Activated CD8-positive, alpha-beta memory T cell treated with anti-CD3 and anti-CD28 coated beads, Interleukin-2, amount 50 U/mL, for 24 hours (primary cell): ENCODE data around the gene MRE11.
"Not testable (repeated sequence)": the region's sequence is repeated elsewhere in the genome, so short reads cannot be mapped to it uniquely, and the experiment has no call there.

ENCODE experiments used
- DNase-seq: peaks from one replicate; pipeline ENCODE4 v3.0.0-alpha.2; 2020; ENCODE audit errors: extremely low read depth

Gene MRE11

GRCh38 chr11:94506513-94506912, 12.9 kb upstream of the MRE11 start:
- DNase-seq = not testable (repeated sequence)

GRCh38 chr11:94504689-94505293, 11.1 kb upstream of the MRE11 start:
- DNase-seq = no peak

- DNase-seq = no peak
These were observed 7.9 kb upstream of the MRE11 start for GRCh38 chr11:94501522-94501921.

- no peak for DNase-seq
These were observed 6.5 kb upstream of the MRE11 start for GRCh38 chr11:94500181-94500580.

GRCh38 chr11:94494126-94494680, 559 bp upstream of the MRE11 start:
- DNase-seq = no peak

- DNase-seq = no peak
These were observed 7.6 kb downstream of the MRE11 start for GRCh38 chr11:94486068-94486467.

- DNase-seq = no peak
These were observed 12.3 kb downstream of the MRE11 start for GRCh38 chr11:94481342-94481741.

GRCh38 chr11:94477624-94478023, 16.0 kb downstream of the MRE11 start:
- DNase-seq = no peak

GRCh38 chr11:94472916-94473799, 20.5 kb downstream of the MRE11 start:
- no peak for DNase-seq

- no peak for DNase-seq
These were observed 24.2 kb downstream of the MRE11 start for GRCh38 chr11:94469416-94469815.

- DNase-seq = no peak
These were observed 34.1 kb downstream of the MRE11 start for GRCh38 chr11:94459576-94459975.

- DNase-seq = no peak
These were observed 36.3 kb downstream of the MRE11 start for GRCh38 chr11:94457118-94458029.

GRCh38 chr11:94455861-94456260, 37.8 kb downstream of the MRE11 start:
- DNase-seq = no peak

- DNase-seq = no peak
These were observed 39.3 kb downstream of the MRE11 start for GRCh38 chr11:94454301-94454700.

- DNase-seq = no peak
These were observed 40.7 kb downstream of the MRE11 start for GRCh38 chr11:94452988-94453387.

GRCh38 chr11:94450048-94450447, 43.6 kb downstream of the MRE11 start:
- DNase-seq = no peak

- DNase-seq = no peak
These were observed 44.2 kb downstream of the MRE11 start for GRCh38 chr11:94449437-94449836.

GRCh38 chr11:94449029-94449428, 44.6 kb downstream of the MRE11 start:
- no peak for DNase-seq

GRCh38 chr11:94447149-94447548, 46.5 kb downstream of the MRE11 start:
- DNase-seq = no peak

GRCh38 chr11:94445641-94446040, 48.0 kb downstream of the MRE11 start:
- DNase-seq = no peak

GRCh38 chr11:94433049-94433448, 60.6 kb downstream of the MRE11 start:
- DNase-seq = no peak

GRCh38 chr11:94424662-94425061, 69.0 kb downstream of the MRE11 start:
- no peak for DNase-seq
